AG04450 (cell line): Measurements from ENCODE around the gene IVD. TPM values are rescaled to one million over a fixed set of nuclear protein-coding genes. Genes with fewer than 3 reads are reported as not detected.

Experiments used
- CTCF ChIA-PET: fragments of 300-600, 350-600 bp; formaldehyde crosslinking; extraction: SDS; loops from one replicate; lab custom pipeline; 2022; ENCODE audit warnings: antibody characterized with exemption, inconsistent platforms; lab: Charles Lee
- POLR2A ChIA-PET: fragments of 350-600 bp; formaldehyde crosslinking; extraction: SDS; loops from one replicate; lab custom pipeline; 2021; ENCODE audit warnings: antibody characterized with exemption, inconsistent platforms; lab: Yijun Ruan, JAX
- DNase-seq: peaks from one replicate; pipeline ENCODE4 v3.0.0-alpha.2; 2011; ENCODE audit warnings: low read depth, low spot score
- H3K27ac ChIP-seq: one replicate; pipeline ENCODE4 v1.5.1; 2012; ENCODE audit warnings: low read depth, low read length, control low read depth
- H3K27me3 ChIP-seq: one replicate; pipeline ENCODE4 v1.6.0; 2012; ENCODE audit warnings: low read length; ENCODE audit not compliant: control insufficient read depth, insufficient read depth
- H3K4me3 ChIP-seq: 2 replicates; pipeline ENCODE4 v1.5.1; 2011; ENCODE audit warnings: mild to moderate bottlenecking, low read depth, low read length, control low read depth
- H3K9me3 ChIP-seq: 2 replicates; pipeline ENCODE4 v1.5.1; 2012; ENCODE audit warnings: low read length; ENCODE audit not compliant: control insufficient read depth, insufficient read depth
- polyA plus RNA-seq: library from polyadenylated mRNA; depleted of rRNA; stranded (reverse); fragments of >200 nt; gene quantifications from 2 replicates; pipeline ENCODE4 v1.2.3, GENCODE V29; 2011
- TF ChIP-seq, protein P1 (sequence below): IDR thresholded peaks from 2 replicates; pipeline ENCODE4 v1.5.1; 2011; ENCODE audit warnings: low read depth, low read length, control low read depth, inconsistent platforms

Gene IVD
- polyA plus RNA-seq, 1 experiment: 49.3 TPM

DNA sequence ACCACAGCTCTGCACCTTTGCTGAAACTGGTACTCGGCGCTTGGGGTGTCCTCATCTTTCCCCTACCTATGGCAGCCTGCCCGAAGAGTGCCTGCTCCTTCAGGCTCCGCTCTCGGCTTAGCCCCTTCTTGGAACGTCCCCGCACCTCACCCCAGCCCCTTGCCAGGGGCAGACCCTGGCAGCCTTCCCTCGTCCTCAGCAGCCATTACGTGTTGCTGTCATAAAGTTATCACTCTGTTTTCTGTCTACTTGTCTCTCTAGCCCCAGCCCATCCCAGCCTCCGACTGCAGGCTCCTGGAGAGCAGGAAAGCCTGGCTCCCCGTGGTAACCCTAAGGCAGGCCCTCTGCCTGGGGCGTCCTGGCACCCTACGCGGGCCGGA, 30.1 kb downstream of the IVD start:
- H3K27me3 ChIP-seq: peaks cover 69% of the 10 kb centered on the region
- ChIA-PET POLR2A (interaction anchor here (1.3 kb wide), 1 partner anchor 14 kb away, joined by 3 read pairs; no protein-coding TSS in a partner anchor), CTCF (no interaction called here)
- no peaks in the 10 kb centered on the region; the same call in 1 of the 2 replicates for H3K9me3 ChIP-seq
- no peak overlapping the region for H3K27ac ChIP-seq
- TF ChIP-seq, protein P1, sequence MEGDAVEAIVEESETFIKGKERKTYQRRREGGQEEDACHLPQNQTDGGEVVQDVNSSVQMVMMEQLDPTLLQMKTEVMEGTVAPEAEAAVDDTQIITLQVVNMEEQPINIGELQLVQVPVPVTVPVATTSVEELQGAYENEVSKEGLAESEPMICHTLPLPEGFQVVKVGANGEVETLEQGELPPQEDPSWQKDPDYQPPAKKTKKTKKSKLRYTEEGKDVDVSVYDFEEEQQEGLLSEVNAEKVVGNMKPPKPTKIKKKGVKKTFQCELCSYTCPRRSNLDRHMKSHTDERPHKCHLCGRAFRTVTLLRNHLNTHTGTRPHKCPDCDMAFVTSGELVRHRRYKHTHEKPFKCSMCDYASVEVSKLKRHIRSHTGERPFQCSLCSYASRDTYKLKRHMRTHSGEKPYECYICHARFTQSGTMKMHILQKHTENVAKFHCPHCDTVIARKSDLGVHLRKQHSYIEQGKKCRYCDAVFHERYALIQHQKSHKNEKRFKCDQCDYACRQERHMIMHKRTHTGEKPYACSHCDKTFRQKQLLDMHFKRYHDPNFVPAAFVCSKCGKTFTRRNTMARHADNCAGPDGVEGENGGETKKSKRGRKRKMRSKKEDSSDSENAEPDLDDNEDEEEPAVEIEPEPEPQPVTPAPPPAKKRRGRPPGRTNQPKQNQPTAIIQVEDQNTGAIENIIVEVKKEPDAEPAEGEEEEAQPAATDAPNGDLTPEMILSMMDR: no peak
- peak overlapping the region; percentile 47; the same call in 1 of the 2 replicates for H3K4me3 ChIP-seq
- DNase-seq: no peak

DNA sequence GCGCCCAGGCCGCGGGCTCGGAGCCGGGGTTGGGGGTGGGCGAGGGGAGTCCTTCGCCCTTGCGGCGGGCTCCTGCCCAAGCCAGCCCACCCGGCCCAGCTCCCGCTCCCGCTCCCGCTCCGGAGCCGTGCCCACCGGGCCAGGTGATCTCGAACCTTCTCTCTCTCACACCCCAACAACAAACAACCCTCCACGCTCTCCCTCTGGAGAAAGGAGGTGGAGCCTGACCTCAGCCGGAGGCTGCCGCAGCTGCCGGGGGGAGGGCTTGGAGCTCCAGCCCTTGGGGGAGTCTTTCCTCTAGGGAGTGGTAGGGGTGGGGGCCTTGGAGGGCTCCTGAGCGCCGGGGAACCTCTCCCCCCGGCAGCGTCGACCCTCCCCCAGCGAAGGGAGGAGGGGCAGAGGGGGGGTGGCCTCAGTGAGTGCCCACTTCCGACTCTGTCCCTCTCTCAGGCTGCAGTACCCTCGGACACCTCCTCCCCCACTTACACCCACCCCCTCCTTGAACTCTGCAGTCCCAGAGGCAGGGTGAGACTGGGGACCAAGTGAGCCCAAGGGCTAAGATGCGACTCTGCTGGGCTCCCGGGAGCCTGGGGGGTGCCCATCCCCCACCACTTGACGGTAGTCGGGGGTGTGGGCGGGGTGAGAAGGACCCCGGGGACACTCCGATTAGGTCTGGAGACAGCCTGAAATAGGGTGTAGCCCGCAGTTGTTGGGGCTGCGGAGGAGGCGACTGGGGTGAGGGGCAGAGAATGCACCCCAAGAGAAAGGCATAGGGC, 30.7 kb downstream of the IVD start:
- H3K27me3 ChIP-seq: peaks cover 69% of the 10 kb centered on the region
- POLR2A ChIA-PET: interaction anchor here (1.3 kb wide), 1 partner anchor 14 kb away, joined by 3 read pairs; no protein-coding TSS in a partner anchor

DNA sequence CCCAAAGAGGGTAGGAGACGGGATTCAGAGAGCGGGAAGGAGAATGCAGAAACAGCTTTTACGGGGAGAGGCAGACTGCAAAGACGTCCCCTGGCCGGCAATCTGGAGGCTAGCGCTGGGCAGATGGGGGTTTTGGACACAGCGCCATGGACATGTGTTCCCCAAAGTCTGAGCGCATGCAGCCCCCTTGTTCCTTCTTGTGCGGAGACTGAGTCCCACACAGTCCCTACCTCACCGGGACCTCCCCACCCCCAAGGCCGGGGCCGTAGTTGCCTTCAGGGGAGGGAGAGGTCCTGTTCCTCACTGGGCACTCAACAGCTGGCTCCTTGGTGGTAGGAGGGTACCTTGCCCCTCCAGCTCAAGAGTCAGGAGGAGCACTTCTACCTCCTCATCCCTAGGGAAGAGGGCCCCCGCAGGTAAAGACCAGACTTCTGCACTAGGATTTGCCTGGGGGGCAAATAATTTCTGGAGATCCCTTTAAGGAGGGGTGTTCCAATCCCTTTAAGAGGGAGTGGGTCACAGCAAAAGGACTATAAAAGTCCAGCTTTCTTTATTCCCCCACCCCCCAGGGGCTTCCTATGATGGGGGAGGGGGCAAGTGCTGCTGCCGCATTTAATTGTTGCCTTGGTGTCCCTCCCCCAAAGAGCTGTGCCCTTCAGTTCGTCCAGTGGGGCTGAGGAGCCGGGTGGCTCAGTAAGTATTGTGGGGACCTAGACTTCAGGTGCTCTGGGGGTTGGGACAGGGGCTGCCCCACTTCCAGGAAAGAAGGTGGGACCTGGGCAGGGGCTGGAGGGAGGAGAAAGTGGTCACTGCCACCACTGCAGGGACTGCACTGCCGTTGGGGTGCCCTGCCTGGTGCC, 31.5 kb downstream of the IVD start:
- Histone ChIP-seq H3K9me3 (no peaks in the 10 kb centered on the region; the same call in 1 of the 2 replicates), H3K27me3 (peaks cover 68% of the 10 kb centered on the region), H3K27ac (no peak overlapping the region), H3K4me3 (peak overlapping the region; percentile 47)
- DNase-seq: no peak
- TF ChIP-seq, protein P1: no peak
- ChIA-PET CTCF (interaction anchor here (1.1 kb wide), 1 partner anchor 14 kb away, joined by 6 read pairs; no protein-coding TSS in a partner anchor), POLR2A (no interaction called here)

More for the DNA sequence above, 30.7 kb downstream of the IVD start:
- TF ChIP-seq, protein P1: no peak
- Histone ChIP-seq H3K4me3 (peak overlapping the region; percentile 47), H3K27ac (no peak overlapping the region), H3K9me3 (no peaks in the 10 kb centered on the region; the same call in 1 of the 2 replicates)
- no peak for DNase-seq
- CTCF ChIA-PET: interaction anchor here (0.6 kb wide), 1 partner anchor 9 kb away, joined by 6 read pairs; no protein-coding TSS in a partner anchor

DNA sequence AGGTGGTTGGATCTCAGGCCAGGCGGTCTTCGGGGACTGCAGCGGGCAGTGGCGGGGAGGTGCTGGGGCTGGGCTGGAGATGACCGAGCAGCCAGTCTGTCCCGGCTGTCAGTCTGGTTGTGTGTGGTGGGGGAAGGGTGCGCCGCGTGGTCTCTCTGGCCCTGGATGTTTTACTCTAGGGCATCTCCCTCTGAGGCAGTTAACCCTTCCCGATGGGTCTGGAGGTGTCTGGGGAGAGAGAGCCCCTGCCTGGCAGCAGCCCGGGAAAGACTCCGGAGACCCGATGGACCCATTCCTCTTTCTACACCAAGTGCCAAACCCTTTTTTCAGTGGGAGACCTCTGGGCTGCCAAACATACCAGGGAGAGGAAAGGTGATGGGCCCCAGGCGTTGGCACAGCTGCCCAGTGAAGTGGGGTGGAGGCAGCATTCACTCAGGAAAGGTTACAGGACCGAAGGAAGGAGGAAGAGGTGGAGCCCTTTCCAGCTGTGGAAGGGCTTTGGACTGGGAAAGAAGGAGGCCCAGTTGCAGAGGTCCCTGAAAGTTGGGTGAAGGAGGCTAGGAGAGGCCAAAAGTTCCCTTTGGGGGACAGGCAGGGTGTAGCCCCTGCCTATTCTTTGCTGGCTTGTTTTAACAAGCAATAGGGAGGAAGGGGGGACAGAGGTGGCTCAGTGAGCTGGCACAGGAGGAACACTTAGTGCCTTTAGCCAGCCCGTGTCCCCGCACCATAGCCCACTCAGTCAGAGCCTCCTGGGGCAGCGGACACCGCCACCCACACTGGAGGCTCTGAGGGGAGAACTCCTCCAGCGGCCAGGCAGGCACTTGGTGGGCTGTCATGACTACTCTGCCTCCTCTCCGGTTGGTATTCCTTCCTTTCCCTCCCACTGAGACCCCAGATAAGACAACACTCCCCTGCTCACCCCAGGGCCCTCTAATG, 32.4 kb downstream of the IVD start:
- Histone ChIP-seq H3K27ac (no peak overlapping the region), H3K27me3 (peaks cover 64% of the 10 kb centered on the region), H3K4me3 (no peak overlapping the region), H3K9me3 (no peaks in the 10 kb centered on the region; the same call in 1 of the 2 replicates)
- no peak for DNase-seq
- TF ChIP-seq, protein P1: no peak
- POLR2A ChIA-PET: no interaction called here
- CTCF ChIA-PET: interaction anchor here (1.1 kb wide), 1 partner anchor 15 kb away, joined by 6 read pairs; no protein-coding TSS in a partner anchor
